ENCODE measurements around the gene TRAM2. TPM values are rescaled to one million over a fixed set of nuclear protein-coding genes. Genes with fewer than 3 reads are reported as not detected.

Gene TRAM2
- total and polyA plus RNA-seq, 9 of the 15 experiments (the other 6 are each of a cell fraction or from before 2014, with no cell fraction given), result 2.6 to 13.3 (median 8.9) TPM

DNA sequence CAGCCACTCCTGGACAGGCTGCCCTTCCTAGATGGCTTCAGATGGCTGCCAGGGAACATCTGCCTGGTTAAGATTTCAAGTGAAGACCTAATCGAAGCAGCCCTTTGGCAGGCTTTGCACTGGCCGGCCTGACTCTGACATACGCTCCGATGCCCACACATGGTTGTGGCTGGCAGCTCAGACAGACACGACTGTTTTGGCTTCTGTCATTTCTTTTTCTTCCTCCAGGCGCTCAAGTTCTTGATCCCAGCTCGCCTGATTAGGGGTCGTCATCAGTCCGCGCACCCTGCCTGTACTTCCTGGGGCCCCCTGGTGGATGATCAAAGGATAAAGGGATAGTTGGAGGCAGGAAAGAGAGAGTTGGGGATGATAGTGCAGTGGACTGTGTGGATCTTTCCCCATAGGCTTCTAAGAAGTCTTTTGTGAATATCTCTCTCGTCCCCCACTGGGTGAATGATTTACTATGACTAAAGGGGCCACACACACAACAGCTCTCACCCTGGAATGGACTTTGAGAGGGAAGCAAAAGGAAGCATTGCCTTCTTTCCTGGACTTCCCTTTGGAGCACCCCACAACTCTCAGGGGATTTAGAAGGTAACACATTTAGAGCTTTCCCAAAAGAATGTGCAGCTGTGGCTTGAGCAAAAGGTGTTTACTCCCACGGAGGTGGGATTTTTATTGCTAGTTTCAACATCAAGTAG is 21.4 kb upstream of the TRAM2 start (continued):
- TF ChIP-seq, protein P1, sequence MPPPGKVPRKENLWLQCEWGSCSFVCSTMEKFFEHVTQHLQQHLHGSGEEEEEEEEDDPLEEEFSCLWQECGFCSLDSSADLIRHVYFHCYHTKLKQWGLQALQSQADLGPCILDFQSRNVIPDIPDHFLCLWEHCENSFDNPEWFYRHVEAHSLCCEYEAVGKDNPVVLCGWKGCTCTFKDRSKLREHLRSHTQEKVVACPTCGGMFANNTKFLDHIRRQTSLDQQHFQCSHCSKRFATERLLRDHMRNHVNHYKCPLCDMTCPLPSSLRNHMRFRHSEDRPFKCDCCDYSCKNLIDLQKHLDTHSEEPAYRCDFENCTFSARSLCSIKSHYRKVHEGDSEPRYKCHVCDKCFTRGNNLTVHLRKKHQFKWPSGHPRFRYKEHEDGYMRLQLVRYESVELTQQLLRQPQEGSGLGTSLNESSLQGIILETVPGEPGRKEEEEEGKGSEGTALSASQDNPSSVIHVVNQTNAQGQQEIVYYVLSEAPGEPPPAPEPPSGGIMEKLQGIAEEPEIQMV (tag; conservative IDR thresholded peaks at IDR 0.05; ENCODE audit: low read depth), result no peak
- TF ChIP-seq ZNF408 (CRISPR knock-in tag; IDR thresholded peaks at IDR 0.05; ENCODE audit: low read depth) (no peak), ZNF224 (CRISPR knock-in tag; IDR thresholded peaks at IDR 0.05) (no peak), MAFG (tag; conservative IDR thresholded peaks at IDR 0.05) (no peak), BRCA1 (IDR thresholded peaks at IDR 0.05) (no peak), BRCA1 (CRISPR knock-in tag; IDR thresholded peaks at IDR 0.05) (no peak), RFX7 (CRISPR knock-in tag; IDR thresholded peaks at IDR 0.05) (no peak), ZNF551 (CRISPR knock-in tag; IDR thresholded peaks at IDR 0.05) (no peak), POLR2AphosphoS5 (IDR thresholded peaks at IDR 0.05; ENCODE audit: control insufficient read depth, insufficient read depth, low read depth, low read length) (peak; percentile 59), PHB2 (IDR thresholded peaks at IDR 0.05; ENCODE audit: low read depth) (no peak), ATF1 (CRISPR knock-in tag; IDR thresholded peaks at IDR 0.05) (peak; percentile 86), ATF1 (tag; IDR thresholded peaks at IDR 0.05) (peak; percentile 96), SMAD4 (CRISPR knock-in tag; conservative IDR thresholded peaks at IDR 0.05) (peak; percentile 37; the same call in 1 of the 2 replicates), NR4A1 (CRISPR knock-in tag; IDR thresholded peaks at IDR 0.05) (no peak), NR4A1 (tag; IDR thresholded peaks at IDR 0.05) (no peak; the same call in 1 of the 2 replicates), MYC (IDR thresholded peaks at IDR 0.05; ENCODE audit: low read depth, low read length) (peak; percentile 63; the same call in 1 of the 2 replicates), MYC (CRISPR knock-in tag; IDR thresholded peaks at IDR 0.05; ENCODE audit: borderline replicate concordance, low read depth) (no peak), NFIX (CRISPR knock-in tag; IDR thresholded peaks at IDR 0.05; ENCODE audit: low read depth) (no peak), YY1 (IDR thresholded peaks at IDR 0.05; ENCODE audit: borderline replicate concordance in 1 of 3, control insufficient read depth in 1 of 3, extremely low read depth in 1 of 3, insufficient read depth in 3 of 3, insufficient read length in 1 of 3, insufficient replicate concordance in 2 of 3, low read depth in 1 of 3, low read length in 2 of 3) (peak in 1 of 3 experiments; percentile 44), TAF9B (IDR thresholded peaks at IDR 0.05; ENCODE audit: partially characterized antibody) (no peak), NBN (IDR thresholded peaks at IDR 0.05; ENCODE audit: low read depth) (peak; percentile 66), NFE2L1 (tag; IDR thresholded peaks at IDR 0.05; ENCODE audit: borderline replicate concordance, low read depth) (no peak), SP1 (CRISPR knock-in tag; IDR thresholded peaks at IDR 0.05) (0 out of 2 replicates have a peak, but pooled peaks have one; percentile 32)
- TF ChIP-seq, protein P2, sequence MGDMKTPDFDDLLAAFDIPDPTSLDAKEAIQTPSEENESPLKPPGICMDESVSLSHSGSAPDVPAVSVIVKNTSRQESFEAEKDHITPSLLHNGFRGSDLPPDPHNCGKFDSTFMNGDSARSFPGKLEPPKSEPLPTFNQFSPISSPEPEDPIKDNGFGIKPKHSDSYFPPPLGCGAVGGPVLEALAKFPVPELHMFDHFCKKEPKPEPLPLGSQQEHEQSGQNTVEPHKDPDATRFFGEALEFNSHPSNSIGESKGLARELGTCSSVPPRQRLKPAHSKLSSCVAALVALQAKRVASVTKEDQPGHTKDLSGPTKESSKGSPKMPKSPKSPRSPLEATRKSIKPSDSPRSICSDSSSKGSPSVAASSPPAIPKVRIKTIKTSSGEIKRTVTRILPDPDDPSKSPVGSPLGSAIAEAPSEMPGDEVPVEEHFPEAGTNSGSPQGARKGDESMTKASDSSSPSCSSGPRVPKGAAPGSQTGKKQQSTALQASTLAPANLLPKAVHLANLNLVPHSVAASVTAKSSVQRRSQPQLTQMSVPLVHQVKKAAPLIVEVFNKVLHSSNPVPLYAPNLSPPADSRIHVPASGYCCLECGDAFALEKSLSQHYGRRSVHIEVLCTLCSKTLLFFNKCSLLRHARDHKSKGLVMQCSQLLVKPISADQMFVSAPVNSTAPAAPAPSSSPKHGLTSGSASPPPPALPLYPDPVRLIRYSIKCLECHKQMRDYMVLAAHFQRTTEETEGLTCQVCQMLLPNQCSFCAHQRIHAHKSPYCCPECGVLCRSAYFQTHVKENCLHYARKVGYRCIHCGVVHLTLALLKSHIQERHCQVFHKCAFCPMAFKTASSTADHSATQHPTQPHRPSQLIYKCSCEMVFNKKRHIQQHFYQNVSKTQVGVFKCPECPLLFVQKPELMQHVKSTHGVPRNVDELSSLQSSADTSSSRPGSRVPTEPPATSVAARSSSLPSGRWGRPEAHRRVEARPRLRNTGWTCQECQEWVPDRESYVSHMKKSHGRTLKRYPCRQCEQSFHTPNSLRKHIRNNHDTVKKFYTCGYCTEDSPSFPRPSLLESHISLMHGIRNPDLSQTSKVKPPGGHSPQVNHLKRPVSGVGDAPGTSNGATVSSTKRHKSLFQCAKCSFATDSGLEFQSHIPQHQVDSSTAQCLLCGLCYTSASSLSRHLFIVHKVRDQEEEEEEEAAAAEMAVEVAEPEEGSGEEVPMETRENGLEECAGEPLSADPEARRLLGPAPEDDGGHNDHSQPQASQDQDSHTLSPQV (IDR thresholded peaks at IDR 0.05), result peak; percentile 69; the same call in 1 of the 2 replicates
